WI38 (cell line): ENCODE data around the gene BTBD9.

ENCODE experiments used
- H3K4me3 ChIP-seq: 2 replicates; pipeline ENCODE4 v1.5.1; 2011; ENCODE audit warnings: low read depth, mild to moderate bottlenecking, control low read depth, low read length
- TF ChIP-seq, protein P1 (sequence below): IDR thresholded peaks from 2 replicates; pipeline ENCODE4 v1.5.1; 2012; ENCODE audit warnings: low read depth, mild to moderate bottlenecking, control low read depth, low read length

The BTBD9 gene

DNA sequence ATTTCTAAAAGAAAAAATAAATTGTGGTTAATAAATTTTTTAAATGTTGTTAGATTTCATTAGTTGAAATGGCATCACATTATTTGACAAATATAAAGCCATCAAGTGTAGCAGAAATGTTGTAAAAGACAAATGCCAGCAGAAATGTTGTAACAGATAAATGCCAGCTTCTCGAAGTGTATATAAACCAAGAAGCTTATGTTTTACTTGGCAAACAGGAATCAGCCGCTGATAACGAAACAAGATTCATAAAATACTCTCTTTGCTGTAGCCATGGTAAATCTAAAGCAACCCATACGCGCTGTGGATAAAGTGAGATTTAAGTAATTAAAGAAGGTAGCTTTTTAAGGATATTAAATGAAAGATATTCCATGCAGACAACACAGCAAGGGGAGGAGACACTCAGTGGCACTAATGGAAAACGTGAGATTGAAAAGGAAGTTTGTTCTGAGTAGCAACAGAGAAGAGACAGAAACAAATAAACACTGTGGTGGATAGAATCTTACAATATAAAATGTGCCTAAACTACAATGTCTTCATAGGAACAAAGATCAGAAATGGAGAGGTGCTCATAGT is 29.6 kb downstream of the BTBD9 start:
- TF ChIP-seq, protein P1, sequence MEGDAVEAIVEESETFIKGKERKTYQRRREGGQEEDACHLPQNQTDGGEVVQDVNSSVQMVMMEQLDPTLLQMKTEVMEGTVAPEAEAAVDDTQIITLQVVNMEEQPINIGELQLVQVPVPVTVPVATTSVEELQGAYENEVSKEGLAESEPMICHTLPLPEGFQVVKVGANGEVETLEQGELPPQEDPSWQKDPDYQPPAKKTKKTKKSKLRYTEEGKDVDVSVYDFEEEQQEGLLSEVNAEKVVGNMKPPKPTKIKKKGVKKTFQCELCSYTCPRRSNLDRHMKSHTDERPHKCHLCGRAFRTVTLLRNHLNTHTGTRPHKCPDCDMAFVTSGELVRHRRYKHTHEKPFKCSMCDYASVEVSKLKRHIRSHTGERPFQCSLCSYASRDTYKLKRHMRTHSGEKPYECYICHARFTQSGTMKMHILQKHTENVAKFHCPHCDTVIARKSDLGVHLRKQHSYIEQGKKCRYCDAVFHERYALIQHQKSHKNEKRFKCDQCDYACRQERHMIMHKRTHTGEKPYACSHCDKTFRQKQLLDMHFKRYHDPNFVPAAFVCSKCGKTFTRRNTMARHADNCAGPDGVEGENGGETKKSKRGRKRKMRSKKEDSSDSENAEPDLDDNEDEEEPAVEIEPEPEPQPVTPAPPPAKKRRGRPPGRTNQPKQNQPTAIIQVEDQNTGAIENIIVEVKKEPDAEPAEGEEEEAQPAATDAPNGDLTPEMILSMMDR = no peak
- no peak overlapping the region for H3K4me3 ChIP-seq

DNA sequence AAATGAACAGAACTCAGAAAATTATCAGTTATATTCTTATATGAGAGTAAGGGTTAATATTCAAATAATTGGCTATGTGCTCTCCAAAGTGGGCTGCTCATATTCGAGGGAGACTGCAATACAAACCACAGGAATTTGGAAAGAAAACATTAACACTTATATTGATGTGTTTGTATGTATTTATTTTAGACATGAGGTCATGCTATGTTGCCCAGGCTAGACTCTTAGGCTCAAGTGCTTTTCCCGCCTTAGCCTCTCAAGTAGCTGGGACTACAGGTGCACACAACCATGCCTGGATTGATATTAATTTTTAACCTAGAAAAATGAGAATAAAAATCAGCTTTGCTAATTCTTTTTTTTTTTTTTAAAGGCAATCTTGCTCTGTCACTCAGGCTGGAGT is 35.0 kb downstream of the BTBD9 start:
- TF ChIP-seq, protein P1 = no peak
- H3K4me3 ChIP-seq = no peak overlapping the region

DNA sequence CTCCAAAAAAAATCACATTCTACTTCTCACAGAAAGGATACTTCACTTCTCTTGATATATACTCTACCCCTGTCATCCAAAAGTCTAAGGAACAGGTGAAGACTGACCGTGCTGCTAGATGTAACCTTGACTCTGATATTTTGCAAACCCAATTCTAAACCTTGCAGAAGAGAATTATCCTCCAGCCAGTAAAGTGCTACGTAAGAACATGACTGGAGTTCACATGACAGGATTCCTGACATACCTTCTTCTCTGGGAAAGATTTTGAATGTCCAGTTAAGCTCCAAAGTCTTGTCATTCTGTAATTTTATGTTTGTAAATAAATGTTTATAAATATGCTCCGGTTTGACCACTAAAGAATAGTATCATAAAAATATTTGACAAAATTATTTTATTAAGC is 35.8 kb downstream of the BTBD9 start:
- TF ChIP-seq, protein P1 = no peak
- no peak overlapping the region for H3K4me3 ChIP-seq

DNA sequence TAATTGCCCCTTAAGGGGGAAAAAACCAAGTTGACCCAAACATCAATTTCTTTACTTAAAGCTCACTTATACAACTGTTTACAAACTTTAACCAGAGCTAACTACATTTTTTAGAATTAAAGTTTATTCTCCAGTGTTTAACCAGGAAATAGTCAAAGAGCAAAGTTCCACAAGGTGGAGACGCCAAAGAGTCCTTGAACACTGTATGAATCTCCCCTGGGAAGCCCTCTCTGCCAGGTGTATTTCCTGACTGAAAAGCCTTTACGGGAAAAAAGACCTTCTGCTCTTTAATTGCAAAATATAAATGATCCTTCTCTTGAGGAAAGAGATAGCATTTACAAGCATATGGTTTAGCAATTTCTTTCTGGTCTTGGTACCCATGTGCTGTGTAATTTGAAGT is 36.2 kb downstream of the BTBD9 start:
- H3K4me3 ChIP-seq = no peak overlapping the region
- TF ChIP-seq, protein P1 = no peak

DNA sequence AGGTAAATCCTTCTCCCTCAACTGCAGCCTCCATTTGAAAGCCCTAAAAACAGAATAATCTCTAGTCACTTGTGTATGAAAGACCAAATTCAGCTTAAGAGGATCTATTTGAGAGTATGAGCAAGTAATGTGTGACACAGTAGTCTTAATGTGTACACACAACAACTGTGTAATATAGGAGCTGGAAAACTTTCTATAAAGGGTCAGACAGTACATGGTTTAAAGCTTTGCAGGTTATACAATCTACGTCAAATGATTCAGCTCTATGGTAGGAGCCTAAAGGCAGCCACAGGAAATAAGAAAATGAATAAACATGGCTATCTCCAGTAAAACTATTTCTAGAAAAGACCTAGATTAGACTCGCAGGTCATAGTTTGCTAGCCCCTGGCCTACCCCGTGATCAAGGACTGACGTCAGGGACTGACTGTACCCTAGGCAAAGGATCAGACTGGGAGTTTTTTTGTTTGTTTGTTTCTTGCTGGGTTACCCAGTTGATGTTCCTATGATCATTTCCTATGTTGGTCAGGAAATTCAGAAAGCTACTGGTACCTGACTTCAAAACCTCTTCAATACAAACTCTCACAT is 39.7 kb downstream of the BTBD9 start:
- TF ChIP-seq, protein P1 = no peak
- H3K4me3 ChIP-seq = no peak overlapping the region

DNA sequence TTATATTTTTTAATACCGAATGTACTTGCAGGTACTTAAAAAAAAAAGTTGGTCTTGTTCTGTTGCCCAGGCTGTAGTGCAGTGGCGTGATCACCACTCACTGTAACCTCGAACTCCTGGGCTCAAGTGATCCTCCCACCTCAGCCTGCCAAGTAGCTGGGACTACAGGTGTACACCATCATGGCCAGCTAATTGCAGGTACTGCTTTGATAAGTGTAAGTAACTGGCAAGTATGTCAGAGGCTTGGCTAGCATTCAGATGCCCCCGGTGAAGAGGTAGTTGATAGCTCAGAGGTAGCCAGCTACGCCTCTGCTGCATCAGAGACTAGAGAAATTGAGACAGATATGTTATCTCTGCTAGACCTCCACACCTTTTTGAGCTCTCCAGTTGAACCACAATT is 40.5 kb downstream of the BTBD9 start:
- TF ChIP-seq, protein P1 = no peak
- H3K4me3 ChIP-seq = no peak overlapping the region

DNA sequence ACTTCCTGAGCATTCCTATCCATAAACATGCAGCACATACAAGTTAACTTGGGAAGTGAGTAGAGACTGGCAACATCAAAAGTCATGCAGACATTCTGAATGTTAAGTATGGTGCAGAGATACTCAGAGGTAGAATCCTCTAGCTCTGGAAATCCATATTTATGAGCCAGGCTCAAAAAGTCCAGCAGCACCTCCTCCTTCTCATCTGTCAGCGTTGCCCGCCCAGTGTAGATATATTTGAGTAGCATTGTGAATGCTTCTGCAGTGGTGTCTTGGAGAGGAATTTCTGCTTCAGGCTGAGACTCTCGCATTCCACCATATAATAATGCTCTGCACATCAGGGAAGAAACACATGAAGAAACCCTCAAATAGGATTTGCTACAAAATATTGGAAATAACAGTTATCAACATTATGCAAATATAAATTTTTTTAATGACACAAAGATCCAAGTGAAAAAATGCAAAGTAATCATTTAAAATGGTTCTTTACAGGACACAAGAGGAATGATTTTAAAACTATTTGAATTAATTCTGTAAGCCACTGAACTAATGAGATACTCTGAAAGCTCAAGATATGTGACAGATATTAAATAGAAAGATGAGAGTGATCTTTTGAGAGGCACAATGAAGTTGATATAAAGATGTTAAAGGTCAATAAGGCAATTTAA is 45.6 kb downstream of the BTBD9 start:
- TF ChIP-seq, protein P1 = no peak
- no peak overlapping the region for H3K4me3 ChIP-seq
